NCI-H1105 treated with DMSO at 0.1 percent for 48 hours (cell line): Measurements from ENCODE around the gene HYAL2.

Experiments used
- DNase-seq: peaks from one replicate; lab custom pipeline; 2025; lab: John Stamatoyannopoulos, UW

HYAL2 gene

DNA sequence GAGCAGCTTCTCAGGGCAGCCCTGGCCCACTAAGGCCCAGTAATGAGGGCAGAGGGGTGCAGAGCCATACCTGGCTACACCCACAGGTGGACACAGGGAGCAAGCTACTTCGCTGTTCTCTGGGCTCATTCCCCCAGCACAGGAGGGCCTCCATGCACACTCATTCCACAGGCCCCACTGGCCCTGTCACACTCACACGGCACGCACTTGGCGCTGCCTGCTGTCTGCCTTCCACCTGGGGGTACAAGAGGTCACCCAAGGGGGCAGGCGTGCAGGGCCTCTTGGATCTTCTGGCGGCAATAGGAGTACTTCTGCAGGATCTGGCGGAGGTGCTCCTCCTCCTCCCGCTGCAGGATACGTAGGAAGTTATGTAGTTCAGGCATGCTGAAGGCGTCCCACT lies 7.8 kb upstream of the HYAL2 start:
- DNase-seq: no peak

DNA sequence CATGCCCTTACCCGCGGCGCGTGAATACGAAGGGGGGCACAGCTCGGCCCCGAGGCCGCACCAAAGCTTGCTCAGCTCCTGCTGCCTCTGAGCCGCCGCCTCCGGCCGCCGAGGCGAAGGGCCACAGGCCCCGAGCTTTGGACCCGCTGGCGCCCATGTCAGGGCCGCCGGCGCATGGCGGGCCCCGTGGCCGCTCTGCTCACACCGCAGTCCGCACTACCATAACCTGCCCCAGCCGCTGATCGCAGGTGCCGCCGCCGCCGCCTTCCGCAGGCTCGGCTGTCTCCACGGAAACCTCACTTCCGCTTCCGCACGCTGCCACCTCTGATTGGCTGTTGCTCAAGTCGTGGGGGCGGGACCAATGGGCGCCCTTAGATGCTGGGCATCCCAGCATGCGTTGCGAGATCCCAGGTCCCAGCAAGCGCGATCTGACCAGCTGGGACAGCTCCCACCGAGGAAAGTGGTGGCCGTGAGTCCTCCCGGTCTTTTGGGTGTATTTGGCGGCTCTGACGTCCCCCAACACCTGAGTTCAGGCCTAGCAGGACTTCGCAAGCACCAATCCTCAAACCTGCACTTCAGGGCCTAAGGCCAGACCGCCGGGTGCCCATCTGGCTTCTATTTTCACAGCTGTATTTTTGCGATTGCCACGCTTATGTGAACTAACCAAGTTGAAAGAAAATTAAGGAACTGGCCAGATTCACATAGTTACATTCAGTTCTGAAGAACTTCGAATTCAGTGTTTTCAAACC lies 5.6 kb upstream of the HYAL2 start, which contains the start of gene TUSC2:
Gene TUSC2 (minus strand): TSS at position 281 of the 749 bp plus-strand sequence. CDS start 124 bp downstream, at position 157.
- peak; percentile 86 for DNase-seq

DNA sequence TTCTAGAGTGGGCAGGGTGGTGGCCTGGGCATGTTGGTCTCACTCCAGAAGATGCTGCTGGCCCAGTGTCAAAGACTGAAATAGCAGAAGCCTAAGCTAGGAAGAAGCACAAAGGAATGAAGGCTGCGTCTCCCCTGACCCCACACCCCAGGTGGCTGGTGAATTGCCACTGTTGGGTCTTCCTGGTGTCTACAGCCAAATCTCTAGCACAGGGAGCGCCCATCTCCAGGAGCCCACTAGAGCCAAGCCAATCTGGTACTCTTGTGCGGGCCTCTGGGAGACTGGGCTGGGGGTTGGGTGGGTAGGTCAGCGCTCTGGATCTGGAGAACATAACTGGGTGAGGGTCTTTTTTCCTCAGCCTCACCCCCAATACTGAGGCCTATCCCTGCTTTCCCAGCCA lies 4.6 kb upstream of the HYAL2 start:
- DNase-seq: no peak

DNA sequence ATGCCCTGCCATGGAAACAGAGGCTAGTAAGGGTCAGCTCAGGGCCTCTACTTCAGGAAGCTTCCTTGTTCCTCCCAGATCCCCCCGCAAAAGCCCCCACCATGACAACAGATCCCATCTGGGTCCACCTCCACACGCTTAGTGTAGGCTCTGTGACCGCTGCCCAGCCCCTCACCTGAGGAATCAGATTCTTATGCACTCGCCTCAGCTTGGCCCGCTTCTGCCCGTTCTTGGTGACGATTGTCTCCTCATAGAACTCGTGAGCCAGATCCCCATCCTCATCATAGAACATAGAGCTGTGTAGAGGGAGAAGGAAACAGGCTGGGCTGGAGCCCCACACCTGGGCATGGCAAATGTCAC lies 3.6 kb upstream of the HYAL2 start:
- no peak for DNase-seq

DNA sequence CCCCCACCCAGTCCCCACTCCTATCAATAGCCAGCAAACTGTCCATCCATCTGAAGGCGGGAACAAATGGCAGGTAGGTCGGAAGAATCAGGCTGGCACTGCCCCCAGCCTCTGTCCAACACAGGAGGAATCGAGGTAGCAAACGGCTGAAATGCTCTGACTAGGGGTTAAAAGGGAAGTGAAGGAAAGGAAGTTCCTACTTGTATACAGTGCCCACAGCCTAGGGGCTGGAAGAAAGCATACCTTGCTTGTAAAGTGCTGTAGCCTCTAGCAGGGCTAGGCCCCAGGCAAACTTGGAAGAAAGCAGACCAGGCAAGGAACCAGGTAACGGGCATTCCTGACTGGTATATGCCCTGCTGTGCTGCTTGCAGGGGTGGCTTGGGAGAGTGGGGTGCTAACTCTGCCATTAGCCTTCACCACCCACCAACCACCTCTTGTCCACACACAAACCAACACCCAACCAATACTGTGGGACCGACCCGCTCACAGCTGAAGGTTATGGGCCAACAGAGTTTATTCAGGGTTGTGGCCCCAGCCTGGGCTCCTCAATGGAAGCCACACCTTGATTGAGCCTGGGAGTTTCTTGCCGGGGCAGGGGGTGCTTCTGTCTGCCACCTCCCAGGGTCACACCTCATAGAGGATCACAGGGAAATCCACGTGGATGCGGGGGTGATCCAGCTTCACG lies 3.1 kb upstream of the HYAL2 start:
- DNase-seq: no peak

DNA sequence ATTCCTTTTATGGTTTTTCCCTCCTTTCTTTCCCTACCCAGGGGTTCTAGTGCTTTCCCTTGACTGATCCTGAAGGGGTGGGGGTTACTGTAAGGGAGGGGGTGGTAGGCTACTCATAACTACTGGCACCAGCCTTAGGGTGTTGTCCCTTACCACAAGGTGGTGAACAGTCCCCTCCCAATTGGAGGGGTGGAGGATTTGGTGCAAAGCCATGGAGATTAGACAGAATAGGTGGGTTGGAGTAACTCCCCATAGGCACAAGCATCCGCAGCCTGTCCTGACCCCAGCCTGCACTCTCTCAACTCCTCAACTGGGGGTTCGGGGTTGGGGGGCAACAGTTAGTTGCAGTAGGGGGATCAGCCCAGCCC lies 2.6 kb upstream of the HYAL2 start:
- DNase-seq: no peak

DNA sequence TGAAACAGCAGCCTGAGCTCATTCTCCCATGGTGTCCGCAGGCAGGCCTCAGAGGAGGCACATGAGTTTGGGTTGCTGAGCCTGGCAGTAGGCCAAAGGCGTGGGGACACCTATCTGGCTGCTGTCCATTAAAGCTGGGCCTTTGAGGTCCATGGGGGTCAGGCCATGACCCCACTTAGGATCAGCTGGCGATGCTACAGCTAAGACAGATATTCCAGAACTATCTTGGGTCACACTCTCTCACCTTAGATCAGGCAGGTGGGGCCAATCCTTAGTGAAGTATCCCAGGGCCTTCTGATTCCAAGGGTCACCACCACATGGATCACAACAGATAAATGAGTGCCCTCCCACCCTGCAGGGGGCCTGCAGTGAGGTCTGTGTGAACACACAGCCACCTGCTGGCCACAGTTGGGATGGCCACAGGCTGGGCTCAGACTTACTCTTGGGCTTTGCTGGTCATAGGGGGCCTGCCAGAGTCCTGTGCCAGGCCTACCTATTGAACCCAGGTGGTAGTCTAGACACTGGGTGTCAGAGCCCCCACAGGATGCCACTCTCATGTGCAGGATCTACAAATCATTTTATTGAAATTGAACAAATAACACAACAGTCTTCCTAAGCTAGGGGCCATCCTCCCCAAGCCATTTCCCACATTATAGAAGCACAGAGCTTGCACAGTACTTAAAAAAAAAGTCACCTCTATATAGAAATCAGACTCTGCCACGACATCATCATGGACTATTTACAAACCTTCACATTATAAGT lies 2.0 kb upstream of the HYAL2 start:
- DNase-seq: peak; percentile 17

DNA sequence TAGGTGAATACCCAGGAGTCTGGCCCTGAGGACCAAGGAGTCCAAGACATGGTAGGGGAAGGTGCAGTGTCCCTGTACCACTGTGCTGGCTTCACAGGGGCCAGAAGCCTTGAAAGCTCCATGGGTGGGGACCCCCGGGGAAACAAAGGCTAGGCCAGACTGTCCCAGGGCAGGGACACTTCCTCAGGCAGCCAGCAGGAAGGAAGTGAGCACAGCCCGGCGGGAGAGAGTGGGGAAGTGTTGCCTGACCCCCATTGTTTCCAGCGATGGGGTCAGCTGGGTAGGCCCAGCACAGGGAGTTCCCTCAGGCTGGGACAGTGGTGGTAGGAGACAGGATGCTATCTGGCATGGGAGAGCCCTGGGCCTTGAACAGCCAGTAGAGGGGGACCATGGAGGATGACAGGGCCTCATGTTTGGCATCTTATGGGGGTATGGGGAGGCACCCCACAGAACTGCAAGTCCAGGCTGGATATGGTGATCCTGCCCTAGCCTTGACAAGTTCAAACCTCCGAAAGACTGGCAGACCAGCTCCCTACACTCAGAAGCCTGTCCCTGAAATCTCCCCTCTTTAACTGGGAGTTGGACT lies 1.2 kb upstream of the HYAL2 start:
- DNase-seq: no peak

DNA sequence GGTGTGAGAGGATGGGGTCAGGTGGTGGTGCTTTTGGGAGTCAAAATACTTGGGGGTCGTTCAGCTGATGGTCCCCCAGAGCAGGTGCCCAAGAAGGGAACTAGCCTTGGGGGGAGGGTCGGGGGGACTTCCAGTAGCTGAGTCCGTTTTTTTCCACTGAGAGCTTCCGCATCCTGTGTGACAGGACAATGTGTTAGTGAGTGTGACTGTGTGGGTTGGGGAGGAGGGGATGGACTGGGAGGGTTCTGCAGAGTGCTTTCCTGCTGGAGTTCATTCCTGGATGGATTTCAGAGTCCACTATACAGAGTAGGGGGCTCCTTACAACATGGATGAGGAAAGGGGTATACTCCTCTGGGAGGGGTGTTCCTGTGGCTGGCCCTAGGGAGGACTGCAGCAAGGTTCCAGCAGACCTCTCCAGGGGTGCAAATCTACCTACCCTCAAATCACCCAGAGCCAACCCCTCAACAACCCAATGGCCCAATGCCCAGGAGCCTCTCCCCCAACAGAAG lies 601 bp upstream of the HYAL2 start:
- no peak for DNase-seq

DNA sequence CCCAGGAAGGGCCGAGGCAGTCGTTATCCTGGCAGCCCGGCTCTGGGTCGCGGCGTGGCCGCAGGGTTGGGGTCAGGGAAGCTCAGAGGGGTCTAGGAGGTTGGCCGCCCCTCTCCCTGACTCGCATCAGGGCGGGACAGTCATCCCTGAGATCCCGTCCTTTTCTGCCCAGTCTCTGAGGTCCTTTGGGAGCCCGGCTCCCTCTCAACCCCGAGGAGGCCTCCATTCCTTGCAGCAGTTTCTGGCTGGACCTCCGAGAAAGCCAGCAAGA lies 495 bp downstream of the HYAL2 start:
- no peak for DNase-seq

DNA sequence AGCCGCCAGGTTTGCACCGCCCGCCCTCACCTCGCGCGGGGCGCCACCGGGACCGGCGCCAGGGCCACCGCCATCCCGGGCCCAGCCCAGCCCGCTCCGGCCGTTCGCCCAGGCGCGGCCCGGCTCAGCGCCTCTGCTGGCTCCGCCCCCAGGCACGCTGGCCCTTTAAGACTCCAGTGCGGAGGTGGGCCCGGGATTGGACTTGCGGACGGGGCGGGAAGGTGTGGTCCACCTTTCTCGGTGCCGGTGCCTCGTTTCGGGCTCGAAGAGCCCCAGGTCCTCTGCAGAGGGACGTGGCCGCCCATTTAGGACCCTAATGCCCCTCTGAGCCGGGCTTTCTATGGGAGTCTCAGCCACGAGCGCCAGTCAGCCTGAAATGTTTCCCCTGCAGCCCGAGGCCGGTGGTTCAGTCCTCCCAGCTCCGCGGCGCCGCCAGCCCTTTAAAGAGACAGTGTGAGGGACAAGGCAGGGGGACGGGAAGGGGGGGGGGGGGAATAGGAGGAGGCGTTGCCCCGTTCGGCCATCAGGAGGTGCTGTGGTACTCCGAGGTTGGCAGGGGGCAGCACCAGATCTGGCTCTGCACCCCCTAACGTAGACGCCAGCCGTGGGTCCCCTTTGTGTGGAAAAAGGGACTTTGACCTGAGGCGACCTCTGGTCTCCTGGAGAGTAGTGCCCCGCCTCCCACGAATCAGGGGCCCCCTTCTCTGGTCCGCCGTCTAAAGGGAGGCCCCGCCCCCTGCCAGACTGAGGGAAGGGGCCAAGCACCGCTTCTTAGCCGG lies 1.0 kb downstream of the HYAL2 start:
- DNase-seq: peak; percentile 70

DNA sequence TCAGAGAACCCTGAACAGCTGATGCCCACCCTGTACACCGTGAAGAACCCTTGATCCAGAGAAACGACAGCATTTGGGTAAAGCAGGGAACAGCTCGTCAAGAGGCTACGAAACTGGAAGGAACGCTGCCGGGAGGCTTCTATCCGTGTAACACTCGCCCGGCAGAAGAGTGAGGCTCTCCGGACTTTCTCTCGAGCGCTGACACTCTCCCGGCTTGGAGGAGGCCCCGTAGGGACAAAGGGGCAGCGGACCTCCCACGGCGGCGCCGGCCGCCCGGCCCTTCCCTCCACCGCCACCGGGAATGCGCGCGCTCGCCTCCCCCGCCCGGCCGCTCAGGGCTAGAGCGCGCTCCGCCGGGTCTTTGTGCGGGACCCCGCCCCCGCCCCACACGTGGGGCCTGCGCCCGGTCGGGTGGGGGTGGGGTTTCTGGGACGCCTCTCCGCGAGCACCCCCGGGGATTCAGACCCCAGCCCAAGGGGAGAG lies 1.7 kb downstream of the HYAL2 start:
- peak; percentile 40 for DNase-seq

DNA sequence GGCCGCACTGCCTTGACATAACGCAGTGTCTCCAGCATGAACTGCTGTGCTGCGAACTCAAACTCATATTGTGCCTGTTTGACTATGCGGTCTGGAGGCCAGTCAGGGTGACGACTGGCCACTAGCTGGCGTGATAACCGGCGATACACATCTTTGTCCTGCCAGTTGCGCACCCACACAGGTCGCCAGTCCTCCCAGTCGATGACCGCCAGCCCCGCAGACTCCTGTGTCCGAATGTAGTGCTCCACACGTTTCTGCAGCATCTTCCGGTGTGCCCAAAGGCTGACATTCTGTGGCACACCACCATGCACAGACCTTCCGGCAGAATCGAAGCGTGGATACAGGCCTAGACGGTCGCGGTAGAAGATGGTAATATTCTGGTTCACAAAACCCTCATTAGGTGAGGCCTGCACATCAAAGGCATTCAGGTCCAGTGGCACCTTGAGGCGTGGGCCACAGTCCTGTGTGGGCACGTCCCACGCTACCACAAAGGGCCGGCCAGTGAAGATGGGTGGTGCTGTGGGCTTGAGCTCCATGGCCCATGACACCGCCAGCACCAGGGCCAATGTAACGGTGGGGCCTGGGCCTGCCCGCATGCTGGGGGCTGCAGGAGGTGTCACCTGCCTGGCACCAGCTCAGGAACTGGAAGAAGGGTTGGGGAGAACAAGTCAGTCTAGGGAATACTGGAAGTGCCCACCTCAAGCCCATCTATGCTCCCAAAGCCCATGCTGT lies 2.5 kb downstream of the HYAL2 start:
- no peak for DNase-seq

DNA sequence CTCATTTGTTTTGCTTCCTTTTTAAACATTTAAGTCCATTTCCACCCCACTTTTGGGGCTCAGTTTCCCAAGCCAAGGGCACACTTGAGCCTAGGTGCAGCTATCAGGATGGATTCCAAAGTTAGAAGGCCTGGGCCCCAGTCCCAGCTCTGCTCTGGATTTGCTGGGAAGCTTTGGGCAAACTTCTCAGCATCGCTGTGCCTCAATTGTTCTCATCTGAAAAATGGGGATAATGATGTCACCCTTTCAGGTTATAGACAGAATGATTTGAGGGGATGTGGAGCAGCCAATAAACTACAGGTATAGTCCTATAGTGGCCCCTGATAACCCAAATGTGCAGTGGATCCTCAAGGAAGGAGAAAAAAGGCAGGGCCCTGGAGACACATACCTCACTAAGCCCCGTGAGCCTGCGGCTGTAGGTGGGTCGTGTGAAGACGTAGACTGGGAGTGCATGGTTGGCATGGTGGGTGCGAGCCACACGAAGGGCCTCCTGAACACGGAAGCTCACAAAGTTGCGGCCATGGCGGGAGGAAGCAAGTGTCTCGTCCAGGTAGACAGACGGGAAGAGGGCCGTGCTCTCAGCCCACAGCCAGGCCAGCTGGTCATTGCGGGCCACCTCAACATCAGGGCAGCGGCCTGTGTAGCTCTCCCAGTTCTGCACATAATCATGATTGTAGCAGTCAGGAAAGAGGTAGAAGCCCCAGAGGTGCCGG lies 3.2 kb downstream of the HYAL2 start:
- DNase-seq: no peak

DNA sequence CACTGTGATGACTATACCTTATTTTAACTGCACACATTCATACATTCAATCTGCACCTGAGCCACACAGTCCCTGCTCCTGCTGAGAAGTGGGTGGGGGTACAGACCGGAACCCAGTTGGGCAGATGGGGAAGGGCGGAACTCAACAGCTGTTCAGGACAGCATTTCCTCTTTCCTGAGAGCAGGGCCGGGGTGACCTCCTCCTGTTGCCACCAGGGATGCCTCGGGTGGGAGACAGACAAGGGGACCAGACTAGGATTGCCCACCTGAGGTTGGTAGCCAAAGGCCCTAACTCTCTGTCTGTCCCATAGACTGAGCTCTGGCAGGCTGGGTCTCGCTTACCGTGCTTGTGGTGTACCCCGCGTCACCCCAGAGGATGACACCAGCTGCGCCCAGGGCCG lies 3.9 kb downstream of the HYAL2 start:
- DNase-seq: no peak

DNA sequence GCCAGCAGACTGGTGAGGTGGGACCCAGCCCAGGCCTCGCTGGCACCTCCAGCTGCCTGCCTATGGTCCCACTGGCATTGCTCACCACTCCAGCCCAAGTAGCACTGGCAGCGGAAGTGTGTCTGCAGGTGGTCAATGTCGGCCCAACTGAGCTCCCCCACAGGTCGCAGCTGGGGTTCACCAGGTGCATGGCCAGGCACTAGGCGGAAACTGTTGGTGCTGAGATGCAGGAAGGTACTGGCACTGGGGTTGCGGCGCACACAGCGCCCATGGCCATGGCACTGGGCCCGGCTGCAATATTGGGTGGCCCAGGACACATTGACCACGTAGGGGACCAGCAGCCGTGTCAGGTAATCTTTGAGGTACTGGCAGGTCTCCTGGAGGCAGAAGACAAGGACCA lies 4.4 kb downstream of the HYAL2 start:
- no peak for DNase-seq

DNA sequence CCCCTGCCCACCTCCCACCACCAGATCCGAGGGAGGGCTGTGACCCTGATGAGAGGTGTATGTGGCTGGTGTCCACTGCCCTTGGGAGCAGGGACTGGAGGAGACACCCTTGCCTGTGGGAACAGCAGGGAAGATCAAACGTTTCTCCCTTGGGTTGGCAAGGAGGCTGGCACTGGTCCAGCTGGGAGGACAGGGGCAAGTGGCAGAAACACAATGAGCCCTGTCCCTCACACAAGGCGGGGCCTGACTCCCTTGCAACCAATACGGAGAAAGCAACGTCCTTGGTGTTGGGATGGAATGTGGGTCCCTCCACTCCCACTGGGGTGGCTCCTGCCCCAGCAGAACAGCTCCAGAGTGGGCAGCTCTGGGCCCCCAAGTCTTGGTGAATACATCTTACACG lies 5.2 kb downstream of the HYAL2 start:
- no peak for DNase-seq

DNA sequence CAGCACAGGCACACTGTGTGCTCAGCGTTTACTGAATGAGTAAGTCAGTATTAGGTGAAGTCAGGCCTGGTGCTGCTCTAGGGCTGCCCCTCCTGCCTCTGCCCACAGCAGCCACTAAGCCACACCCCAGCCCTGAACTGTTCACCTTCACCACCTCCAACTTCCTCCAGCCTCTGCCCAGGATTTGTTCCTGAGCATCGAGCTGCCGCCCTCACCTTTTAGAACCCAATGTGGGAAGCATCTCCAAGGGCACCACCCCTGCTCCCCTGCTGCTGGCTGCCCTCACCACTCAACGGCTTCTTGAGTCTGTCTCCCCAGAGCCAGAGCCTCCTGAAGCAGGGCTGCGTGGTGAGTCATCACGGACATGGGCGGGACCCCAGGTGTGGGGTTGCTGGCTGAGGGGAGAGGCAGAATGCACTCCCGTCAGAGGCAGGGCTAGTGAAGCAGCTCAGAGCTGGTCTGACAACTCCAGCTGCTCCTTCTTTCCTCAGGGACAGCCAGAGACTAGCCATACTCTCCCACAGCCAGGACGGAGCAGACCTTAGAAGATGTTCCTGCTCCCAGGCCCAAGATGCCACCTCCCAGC lies 5.8 kb downstream of the HYAL2 start:
- no peak for DNase-seq

DNA sequence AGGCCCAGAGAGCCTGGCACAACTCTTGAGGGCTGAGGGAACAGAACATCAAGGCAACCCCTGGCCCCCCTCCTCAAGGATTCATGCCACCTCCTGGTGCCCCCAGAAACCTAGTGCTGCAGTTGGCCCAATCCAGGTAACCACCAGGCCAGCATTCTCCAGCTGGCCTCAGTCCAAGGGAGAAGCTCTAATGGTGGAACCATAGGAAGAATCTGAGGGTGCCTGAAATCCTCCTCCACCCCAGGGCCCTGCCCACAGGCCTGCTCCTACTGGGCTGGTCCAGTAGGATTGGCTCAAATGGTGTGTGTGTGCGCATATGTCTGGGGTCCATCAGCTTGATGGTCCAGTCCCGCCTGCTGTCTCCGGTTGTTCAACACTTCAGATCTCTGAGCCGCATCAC lies 7.7 kb downstream of the HYAL2 start:
- no peak for DNase-seq

DNA sequence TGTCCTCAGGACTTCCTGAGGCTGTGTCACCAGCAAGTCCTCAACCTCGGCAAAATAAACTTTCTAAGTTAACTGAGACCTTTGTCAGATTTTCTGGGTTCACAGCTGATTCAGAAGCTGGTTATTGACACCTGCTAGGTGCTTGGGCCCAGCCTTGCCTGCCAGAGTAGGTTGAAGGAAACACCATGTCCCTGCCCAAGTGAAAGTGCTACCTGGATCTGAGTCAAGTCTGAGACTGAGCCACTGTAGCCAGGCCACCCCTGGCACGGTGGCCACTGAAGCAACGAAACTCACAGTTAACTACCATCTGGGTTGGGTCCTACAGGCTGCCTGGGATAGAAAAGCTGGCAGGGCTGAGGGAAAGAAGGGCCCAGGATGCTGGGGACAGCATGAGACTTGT lies 8.2 kb downstream of the HYAL2 start:
- DNase-seq: no peak
